ENCODE data around the gene SUSD1.

DNA sequence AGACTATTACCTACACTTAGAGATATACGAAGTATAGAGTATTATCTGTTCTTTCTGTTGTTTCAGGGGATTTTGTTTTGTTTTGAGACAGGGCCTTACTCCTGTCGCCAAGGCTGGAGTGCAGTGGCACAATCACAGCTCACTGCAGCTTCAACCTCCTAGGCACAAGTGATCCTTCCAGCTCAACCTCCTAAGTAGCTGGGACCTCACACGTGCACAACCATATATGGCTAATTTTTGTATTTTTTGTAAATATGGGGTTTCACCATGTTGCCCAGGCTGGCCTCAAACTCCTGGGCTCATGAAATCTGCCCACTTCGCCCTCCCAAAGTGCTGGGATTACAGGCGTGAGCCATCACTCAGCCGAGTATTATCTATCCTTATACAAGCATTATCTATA is 45.9 kb downstream of the SUSD1 start:
- TF ChIP-seq, protein P1, sequence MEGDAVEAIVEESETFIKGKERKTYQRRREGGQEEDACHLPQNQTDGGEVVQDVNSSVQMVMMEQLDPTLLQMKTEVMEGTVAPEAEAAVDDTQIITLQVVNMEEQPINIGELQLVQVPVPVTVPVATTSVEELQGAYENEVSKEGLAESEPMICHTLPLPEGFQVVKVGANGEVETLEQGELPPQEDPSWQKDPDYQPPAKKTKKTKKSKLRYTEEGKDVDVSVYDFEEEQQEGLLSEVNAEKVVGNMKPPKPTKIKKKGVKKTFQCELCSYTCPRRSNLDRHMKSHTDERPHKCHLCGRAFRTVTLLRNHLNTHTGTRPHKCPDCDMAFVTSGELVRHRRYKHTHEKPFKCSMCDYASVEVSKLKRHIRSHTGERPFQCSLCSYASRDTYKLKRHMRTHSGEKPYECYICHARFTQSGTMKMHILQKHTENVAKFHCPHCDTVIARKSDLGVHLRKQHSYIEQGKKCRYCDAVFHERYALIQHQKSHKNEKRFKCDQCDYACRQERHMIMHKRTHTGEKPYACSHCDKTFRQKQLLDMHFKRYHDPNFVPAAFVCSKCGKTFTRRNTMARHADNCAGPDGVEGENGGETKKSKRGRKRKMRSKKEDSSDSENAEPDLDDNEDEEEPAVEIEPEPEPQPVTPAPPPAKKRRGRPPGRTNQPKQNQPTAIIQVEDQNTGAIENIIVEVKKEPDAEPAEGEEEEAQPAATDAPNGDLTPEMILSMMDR (IDR thresholded peaks at IDR 0.05), result no peak
- TF ChIP-seq POLR2A (IDR thresholded peaks at IDR 0.05), result no peak
- no peak for TF ChIP-seq POLR2AphosphoS5 (IDR thresholded peaks at IDR 0.05)
